ENCODE data around the gene RPS6KA6. TPM values are rescaled to one million over a fixed set of nuclear protein-coding genes. Genes with fewer than 3 reads are reported as not detected.

The RPS6KA6 gene
- total RNA-seq, 6 experiments from 2014 or later = 5.3 to 8.0 (median 5.9) TPM

GRCh38 chrX:84192006-84192405 is 4.0 kb upstream of the RPS6KA6 start:
- H3K27me3 Mint-ChIP-seq (ENCODE audit: insufficient read depth) = no peaks in the 10 kb centered on the region
- no peaks in the 10 kb centered on the region for H3K9me3 Mint-ChIP-seq
- H3K4me3 Mint-ChIP-seq = no peak overlapping the region
- no peaks in the 10 kb centered on the region for H3K4me1 Mint-ChIP-seq (ENCODE audit: low read depth)
- no peak for TF ChIP-seq CTCF (IDR thresholded peaks at IDR 0.05)
- no peak overlapping the region for H3K27ac Mint-ChIP-seq
- no peak for DNase-seq
- no peaks in the 10 kb centered on the region for H3K36me3 Mint-ChIP-seq (ENCODE audit: low read depth)

GRCh38 chrX:84189125-84189524 is 1.1 kb upstream of the RPS6KA6 start:
- H3K9me3 Mint-ChIP-seq = no peaks in the 10 kb centered on the region
- no peak for DNase-seq
- TF ChIP-seq CTCF (IDR thresholded peaks at IDR 0.05) = no peak
- peaks cover 15% of the 10 kb centered on the region for H3K4me1 Mint-ChIP-seq (ENCODE audit: low read depth)
- H3K4me3 Mint-ChIP-seq = no peak overlapping the region
- no peaks in the 10 kb centered on the region for H3K36me3 Mint-ChIP-seq (ENCODE audit: low read depth)
- no peak overlapping the region for H3K27ac Mint-ChIP-seq
- no peaks in the 10 kb centered on the region for H3K27me3 Mint-ChIP-seq (ENCODE audit: insufficient read depth)

GRCh38 chrX:84188320-84188834 is 378 bp upstream of the RPS6KA6 start:
- H3K4me3 Mint-ChIP-seq = peak overlapping the region; percentile 95
- DNase-seq = peak; percentile 32
- H3K27me3 Mint-ChIP-seq (ENCODE audit: insufficient read depth) = no peaks in the 10 kb centered on the region
- no peaks in the 10 kb centered on the region for H3K36me3 Mint-ChIP-seq (ENCODE audit: low read depth)
- no peak overlapping the region for H3K27ac Mint-ChIP-seq
- no peak for TF ChIP-seq CTCF (IDR thresholded peaks at IDR 0.05)
- H3K4me1 Mint-ChIP-seq (ENCODE audit: low read depth) = peaks cover 15% of the 10 kb centered on the region
- no peaks in the 10 kb centered on the region for H3K9me3 Mint-ChIP-seq

GRCh38 chrX:84186603-84187532 is 1.1 kb downstream of the RPS6KA6 start:
- TF ChIP-seq CTCF (IDR thresholded peaks at IDR 0.05) = no peak; the same call in 1 of the 2 replicates
- no peaks in the 10 kb centered on the region for H3K9me3 Mint-ChIP-seq
- H3K27ac Mint-ChIP-seq = peak overlapping the region; percentile 75
- peaks cover 19% of the 10 kb centered on the region for H3K4me1 Mint-ChIP-seq (ENCODE audit: low read depth)
- H3K27me3 Mint-ChIP-seq (ENCODE audit: insufficient read depth) = no peaks in the 10 kb centered on the region
- no peak for DNase-seq
- no peaks in the 10 kb centered on the region for H3K36me3 Mint-ChIP-seq (ENCODE audit: low read depth)
- H3K4me3 Mint-ChIP-seq = peak overlapping the region; percentile 95

GRCh38 chrX:84182516-84182915 is 5.5 kb downstream of the RPS6KA6 start:
- H3K27me3 Mint-ChIP-seq (ENCODE audit: insufficient read depth) = no peaks in the 10 kb centered on the region
- peaks cover 26% of the 10 kb centered on the region for H3K4me1 Mint-ChIP-seq (ENCODE audit: low read depth)
- DNase-seq = no peak
- no peak overlapping the region for H3K27ac Mint-ChIP-seq
- H3K4me3 Mint-ChIP-seq = no peak overlapping the region
- no peaks in the 10 kb centered on the region for H3K36me3 Mint-ChIP-seq (ENCODE audit: low read depth)
- TF ChIP-seq CTCF (IDR thresholded peaks at IDR 0.05) = no peak
- H3K9me3 Mint-ChIP-seq = no peaks in the 10 kb centered on the region
